ENCODE measurements around the gene SART1.
A peak's percentile ranks its signal among the peaks of the same experiment; 100 is the strongest.

- TF ChIP-seq, protein P1, sequence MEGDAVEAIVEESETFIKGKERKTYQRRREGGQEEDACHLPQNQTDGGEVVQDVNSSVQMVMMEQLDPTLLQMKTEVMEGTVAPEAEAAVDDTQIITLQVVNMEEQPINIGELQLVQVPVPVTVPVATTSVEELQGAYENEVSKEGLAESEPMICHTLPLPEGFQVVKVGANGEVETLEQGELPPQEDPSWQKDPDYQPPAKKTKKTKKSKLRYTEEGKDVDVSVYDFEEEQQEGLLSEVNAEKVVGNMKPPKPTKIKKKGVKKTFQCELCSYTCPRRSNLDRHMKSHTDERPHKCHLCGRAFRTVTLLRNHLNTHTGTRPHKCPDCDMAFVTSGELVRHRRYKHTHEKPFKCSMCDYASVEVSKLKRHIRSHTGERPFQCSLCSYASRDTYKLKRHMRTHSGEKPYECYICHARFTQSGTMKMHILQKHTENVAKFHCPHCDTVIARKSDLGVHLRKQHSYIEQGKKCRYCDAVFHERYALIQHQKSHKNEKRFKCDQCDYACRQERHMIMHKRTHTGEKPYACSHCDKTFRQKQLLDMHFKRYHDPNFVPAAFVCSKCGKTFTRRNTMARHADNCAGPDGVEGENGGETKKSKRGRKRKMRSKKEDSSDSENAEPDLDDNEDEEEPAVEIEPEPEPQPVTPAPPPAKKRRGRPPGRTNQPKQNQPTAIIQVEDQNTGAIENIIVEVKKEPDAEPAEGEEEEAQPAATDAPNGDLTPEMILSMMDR (IDR thresholded peaks at IDR 0.05 in 8 of 11, conservative IDR thresholded peaks at IDR 0.05 in 3 of 11) = peak; percentile 87 to 99 (median 98)
- TF ChIP-seq POLR2AphosphoS5 (IDR thresholded peaks at IDR 0.05) = peak in 1 of 3 donors; percentile 83
- TF ChIP-seq POLR2A (IDR thresholded peaks at IDR 0.05) = no peak
These were observed 27.5 kb downstream of the SART1 start for GRCh38 chr11:65988791-65989592.

All from spleen (tissue), 7 donors.